ENCODE data around the gene CROCC2.

CROCC2 gene

DNA sequence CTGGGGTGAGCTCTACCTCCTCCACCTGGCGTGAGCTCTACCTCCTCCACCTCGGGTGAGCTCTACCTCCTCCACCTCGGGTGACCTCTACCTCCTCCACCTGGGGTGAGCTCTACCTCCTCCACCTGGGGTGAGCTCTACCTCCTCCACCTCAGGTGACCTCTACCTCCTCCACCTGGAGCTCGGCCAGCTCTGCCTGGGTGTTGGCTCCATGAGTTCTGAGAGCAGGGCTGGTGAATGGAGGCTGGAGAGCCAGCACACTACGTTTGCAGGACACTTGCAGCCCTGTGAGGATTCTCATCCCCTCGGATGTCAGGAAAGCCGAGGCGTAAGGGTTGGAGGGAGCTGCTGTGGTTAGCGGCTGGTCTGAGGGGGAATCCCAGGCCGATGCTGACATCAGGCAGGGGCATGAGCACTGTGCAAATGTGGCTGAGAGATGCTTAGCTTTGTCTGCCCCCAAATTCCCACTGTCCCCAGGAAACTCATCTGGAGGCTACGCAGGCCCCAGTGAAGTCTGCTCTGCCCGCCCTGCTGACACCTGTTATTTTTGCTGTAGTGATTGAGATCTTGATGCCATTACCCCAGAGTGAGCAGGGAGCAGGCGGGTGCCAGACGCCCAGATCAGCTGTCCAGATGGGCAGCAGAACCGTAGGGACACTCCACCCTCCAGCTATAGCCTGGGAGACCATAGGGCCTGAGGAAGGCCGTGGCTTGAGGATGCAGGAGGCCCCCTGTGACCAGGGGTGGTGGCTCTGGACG is 3.3 kb downstream of the CROCC2 start:
- DNase-seq = no peak

GRCh38 chr2:240911641-240912265 is 5.6 kb downstream of the CROCC2 start:
- DNase-seq = no peak

DNA sequence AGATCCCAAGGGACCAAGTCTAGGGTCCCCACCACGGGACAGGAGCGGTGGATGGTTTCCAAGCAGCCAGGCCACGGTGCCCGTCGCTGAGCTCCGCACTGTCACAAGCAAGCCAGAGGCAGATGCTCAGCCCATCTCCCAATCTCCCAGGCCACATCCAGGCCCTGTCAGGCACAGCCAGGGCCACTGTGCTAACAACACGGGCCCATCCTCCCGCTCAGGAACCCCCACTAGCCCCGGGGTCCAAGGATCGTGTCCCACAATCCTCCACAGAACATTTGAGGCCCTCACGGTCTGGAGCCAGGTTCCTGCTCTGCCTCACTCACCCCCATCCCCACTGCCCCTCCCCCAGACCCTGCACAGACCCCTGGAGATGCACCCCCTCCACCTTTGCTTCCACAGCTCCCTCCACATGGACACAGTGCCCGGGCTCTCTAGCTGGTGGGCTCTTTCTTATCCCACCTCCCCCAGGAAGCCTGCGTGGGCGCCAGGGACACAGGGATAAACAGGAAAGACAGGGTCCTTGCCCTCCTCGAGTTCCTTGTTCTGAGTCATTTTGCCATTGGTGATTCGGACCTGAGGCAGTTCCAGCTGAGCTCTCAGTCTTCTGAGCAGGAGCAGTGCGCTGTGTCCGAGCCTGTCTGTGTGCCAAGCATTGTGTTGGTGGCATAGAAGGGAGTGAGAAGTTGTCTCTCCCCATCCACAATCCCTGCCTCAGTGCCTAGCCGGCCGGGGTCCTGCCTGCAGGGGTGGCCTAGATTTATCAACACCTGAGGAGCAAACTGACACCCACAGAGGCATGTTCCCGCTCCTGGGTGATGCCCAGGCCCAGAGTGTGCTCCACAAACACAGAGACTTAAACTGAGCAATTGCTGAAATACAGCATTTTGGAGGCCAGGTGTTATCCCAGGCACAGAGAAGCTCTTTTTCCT is 7.0 kb downstream of the CROCC2 start:
- no peak for DNase-seq

DNA sequence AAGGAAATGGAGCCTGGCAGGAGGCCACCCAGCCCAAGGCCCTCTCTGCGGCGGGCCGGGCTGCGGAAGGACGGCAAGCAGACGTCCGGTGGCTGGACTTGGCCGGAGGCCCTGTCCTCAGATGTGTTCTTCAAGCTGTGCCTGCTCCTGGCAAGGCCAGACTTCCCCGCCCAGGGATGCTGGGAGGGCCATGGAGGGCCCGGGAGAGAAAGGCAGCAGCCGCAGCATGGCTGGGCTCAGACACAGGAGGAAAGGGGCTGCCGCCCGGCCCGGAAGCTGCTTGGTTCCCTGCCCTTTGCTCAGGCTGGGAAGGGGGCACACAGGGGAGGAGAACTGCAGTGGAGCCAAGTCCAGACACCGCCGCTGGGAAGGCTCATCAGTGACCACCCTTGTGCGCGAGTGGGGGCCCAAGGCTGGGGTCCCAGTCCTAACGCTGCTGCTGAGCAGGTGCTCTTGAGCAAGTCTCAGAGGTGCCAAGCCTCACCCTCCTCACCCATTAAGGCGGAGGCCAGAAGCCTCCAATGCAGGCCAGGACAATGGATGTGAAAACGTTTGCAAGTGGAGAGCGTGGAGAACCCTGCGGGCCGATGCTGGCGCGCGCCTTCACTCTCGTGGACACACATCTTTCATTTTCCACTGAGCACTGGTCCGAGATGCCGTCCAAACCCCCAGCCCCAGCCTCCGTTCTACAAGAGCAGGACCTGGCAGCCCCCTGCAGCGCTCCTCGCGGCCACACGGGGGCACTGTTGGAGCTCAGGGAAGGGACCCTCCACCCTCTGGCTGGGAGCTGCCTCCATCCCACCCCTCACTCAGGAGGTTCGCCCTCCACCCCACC is 7.9 kb downstream of the CROCC2 start:
- peak; percentile 72 for DNase-seq

- no peak for DNase-seq
These were observed 8.7 kb downstream of the CROCC2 start for GRCh38 chr2:240914645-240915525.

- no peak for DNase-seq
These were observed 9.6 kb downstream of the CROCC2 start for GRCh38 chr2:240915526-240916341.

DNA sequence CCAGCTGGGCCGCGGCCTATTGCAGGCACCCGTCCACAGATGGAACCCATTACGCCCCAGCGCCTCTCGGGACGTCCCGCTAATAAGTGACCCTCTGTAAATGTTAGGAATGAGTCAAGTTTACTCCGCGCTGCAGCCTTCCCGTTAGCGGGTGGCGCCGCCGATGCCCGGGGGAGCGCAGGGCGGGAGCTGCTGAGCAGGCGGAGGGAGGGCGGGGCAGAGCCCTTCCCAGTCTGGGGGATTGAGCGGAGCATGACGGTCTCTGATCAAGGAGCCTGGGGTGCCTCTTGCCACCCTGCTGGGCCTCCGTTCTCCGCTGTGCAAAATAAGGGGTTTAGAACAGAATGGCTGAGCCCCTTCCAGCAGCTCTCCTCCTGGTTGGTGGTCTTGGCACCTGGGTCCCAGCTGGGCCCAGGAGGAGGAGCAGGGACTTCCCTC is 10.5 kb downstream of the CROCC2 start:
- no peak for DNase-seq

DNA sequence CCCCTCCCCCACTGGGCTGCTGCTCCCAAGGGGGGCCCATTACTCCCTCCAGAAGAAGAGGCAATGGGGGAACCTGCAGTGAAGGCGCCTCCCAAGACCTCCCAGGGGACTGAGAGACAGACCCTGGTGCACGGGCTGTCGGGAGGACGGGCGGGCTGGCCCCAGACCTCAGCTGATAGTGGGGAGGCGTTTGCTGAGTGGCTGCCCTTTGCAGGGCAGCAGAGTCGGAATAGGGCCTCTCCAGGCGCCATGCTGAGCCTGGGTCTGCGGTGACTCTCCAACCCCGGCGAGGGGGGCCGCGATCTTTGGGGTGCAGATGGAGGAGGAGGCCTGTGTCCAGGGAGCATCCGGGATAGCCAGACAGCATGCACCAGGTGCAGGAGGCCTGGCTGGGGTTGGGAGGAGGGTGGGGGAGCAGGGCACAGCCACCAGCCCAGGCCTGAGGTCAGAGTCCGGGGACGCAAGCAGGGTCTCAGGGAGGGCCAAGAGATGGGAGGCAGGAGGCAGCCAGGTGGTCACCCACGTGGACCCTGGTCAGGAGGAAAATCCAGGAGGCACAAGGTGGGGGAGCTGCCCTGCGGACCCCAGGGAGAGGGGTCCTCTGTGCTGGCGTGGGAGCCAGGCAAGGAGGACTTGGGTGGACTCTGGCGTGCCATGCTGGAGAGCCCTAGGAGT is 11.0 kb downstream of the CROCC2 start:
- no peak for DNase-seq

GRCh38 chr2:240917684-240918257 is 11.6 kb downstream of the CROCC2 start:
- no peak for DNase-seq

DNA sequence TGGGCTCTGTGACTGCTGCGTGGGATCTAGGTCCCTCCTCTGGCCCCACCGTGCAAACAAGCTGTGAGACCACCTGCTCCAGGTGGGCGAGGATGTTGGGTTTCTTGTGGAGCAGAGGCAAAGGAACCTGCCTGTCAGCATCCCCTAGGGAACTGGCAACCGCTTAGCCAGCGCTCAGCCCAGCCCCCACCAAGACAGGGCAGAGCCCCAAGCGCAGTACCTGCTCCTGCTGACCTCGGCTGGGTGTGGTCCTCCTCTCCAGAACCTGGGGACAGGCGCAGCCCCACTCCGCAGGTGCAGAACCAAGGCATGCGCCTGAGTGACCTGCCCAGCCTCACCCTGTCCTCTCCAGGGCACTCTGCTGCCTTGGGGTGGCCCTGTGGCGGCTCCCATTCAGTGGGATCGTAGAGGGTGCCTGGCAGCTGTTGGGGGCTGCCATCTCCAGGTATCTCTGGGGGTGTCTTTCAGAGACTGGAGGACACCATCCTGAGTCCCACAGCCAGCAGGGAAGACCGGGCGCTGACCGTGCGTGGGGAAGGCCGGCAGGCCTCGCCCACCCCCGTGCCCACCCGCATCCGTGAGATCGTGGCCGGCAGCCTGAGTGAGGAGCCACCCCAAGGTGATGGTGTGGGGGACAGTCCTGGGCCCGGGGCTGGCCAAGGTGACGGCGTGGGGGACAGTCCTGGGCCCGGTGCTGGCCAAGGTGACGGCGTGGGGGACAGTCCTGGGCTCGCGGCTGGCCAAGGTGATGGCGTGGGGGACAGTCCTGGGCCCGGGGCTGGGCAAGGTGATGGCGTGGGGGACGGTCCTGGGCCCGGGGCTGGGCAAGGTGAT is 12.3 kb downstream of the CROCC2 start:
- no peak for DNase-seq

- no peak for DNase-seq
These were observed 13.1 kb downstream of the CROCC2 start for GRCh38 chr2:240919161-240919781.

DNA sequence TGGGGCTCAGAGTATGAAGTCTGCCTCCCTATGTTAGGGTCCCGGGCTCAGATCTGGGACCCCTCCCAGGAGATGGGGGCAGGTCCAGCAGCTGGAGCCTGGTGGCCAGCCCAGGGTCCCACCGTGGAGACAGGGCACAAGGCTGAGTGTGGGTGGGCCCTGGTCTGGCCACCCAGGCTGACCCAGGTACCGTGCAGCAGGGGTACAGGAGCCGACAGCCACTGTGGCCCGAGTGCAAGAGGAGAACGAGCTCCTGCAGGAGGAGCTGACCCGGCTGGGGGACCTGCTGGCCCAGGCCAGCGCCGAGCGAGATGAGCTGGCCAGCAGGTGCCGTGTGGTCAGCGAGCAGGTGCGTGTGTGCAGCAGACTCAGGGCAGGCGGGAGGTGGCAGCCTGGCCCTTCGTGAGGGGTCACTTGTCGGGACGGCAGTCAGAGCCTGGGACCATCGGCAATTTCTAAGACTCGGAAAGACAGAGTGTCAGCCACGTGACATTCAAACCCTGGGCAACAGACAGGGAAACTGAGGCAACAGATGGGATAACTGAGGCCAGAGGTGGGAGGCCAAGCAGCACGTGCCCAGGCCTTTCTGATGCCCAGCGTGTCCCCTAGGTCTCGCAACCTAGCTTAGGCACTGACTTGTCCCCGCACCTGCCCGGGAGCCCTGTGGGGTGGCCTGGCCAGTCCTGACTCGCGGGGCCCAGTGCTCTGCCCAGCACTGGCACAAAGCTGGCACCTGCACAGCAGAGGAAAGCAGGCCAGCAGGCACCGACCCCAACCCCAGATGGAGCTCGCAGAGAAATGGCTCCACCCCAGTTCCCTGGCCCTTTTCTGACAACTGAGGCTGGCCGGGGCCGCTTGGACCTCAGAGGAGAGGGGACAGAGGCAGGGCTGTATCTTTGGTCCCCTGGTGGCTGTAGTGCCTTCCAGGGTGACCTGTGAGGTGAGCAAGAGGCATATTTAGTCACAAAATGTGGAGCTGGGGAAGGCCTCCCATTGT is 13.9 kb downstream of the CROCC2 start:
- DNase-seq = no peak

DNA sequence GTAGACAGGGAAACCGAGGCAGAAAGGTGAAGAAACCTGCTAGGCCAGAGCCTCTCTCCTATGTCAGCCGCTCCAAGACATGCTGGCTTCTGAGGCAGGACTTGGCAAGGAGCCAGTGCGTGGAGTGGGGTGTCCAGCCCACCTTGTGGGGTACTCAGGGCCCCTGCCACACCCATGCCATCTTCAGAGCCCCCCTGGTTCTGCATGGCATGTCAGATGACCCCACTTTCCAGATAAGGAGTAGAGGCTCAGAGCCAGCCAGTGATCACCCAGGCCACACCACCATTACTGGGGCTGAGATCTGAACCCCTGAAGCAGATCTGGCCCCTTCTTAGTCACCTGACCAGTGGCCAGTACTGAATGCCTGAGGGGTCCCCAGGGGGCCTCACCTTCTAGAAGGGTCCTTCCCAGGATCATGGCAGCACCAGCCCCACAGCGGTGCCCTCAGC is 14.7 kb downstream of the CROCC2 start:
- no peak for DNase-seq

- peak; percentile 12 for DNase-seq
These were observed 15.3 kb downstream of the CROCC2 start for GRCh38 chr2:240921311-240921994.

GRCh38 chr2:240921995-240922244 is 15.8 kb downstream of the CROCC2 start:
- DNase-seq = no peak

DNA sequence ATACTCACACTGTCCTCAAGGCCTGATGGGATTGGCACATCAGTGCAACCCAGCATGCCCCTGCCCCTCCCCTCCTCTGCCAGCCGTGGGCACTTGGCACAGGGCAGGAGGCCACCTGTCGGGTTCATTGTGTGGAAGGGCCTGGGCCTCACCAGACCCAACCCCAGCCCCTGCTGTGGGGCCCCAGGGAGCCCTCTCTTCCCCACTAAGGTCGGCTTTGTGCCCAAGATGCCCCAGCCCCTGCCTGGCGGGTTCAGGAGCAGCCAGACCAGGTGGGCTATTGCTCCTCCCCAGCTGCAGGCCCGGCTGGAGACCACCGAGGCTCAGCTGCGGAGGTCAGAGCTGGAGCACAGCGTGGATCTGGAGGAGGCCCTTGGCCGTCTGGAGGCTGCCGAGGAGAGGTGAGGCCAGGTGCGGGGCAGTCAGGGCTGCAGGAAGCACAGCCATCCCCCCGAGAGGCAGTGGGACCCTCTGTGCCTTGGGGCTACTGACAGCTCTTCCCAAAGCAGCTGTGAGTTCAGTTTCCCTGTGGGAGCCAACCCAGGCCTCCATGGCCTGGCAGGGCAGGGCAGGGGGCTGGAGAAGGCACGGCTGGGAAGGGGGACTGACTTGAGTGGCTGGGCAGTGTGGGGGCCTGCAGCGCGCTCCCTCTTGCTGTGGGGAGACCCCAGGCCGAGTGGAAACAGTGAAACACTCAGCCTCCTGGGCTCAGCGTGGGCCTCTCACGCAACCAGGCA is 16.3 kb downstream of the CROCC2 start:
- DNase-seq = no peak

All from activated CD4-positive, alpha-beta T cell treated with anti-CD3 and anti-CD28 coated beads, Interleukin-2, Interleukin-6, amounts not matched to agents 100 ng/mL and 50 ng/mL, durations not matched to agents 16 hours and 8 hours (primary cell).